ENCODE results near the gene IFT88.

Gene IFT88

GRCh38 chr13:20566468-20566897 lies 474 bp upstream of the IFT88 start:
- DNase-seq (ENCODE audit: low read depth in 2 of 2): peak in 1 of 2 donors; percentile 8

- DNase-seq (ENCODE audit: low read depth in 2 of 2): no peak
Observed at GRCh38 chr13:20567881-20568528, 1.0 kb downstream of the IFT88 start.

GRCh38 chr13:20570517-20570916 lies 3.6 kb downstream of the IFT88 start:
- DNase-seq (ENCODE audit: low read depth in 2 of 2): no peak

- DNase-seq (ENCODE audit: low read depth in 2 of 2): no peak
Observed at GRCh38 chr13:20571676-20572075, 4.7 kb downstream of the IFT88 start.

- DNase-seq (ENCODE audit: low read depth in 2 of 2): no peak
Observed at GRCh38 chr13:20573186-20573585, 6.2 kb downstream of the IFT88 start.

- no peak for DNase-seq (ENCODE audit: low read depth in 2 of 2)
Observed at GRCh38 chr13:20573636-20574035, 6.7 kb downstream of the IFT88 start.

- no peak for DNase-seq (ENCODE audit: low read depth in 2 of 2)
Observed at GRCh38 chr13:20579191-20579590, 12.2 kb downstream of the IFT88 start.

GRCh38 chr13:20580257-20580656 lies 13.3 kb downstream of the IFT88 start:
- DNase-seq (ENCODE audit: low read depth in 2 of 2): no peak

- no peak for DNase-seq (ENCODE audit: low read depth in 2 of 2)
Observed at GRCh38 chr13:20582026-20582425, 15.1 kb downstream of the IFT88 start.

- DNase-seq (ENCODE audit: low read depth in 2 of 2): no peak
Observed at GRCh38 chr13:20583803-20584293, 16.9 kb downstream of the IFT88 start.

- no peak for DNase-seq (ENCODE audit: low read depth in 2 of 2)
Observed at GRCh38 chr13:20585371-20585770, 18.4 kb downstream of the IFT88 start.

- no peak for DNase-seq (ENCODE audit: low read depth in 2 of 2)
Observed at GRCh38 chr13:20588529-20589110, 21.7 kb downstream of the IFT88 start.

GRCh38 chr13:20590561-20590960 lies 23.6 kb downstream of the IFT88 start:
- no peak for DNase-seq (ENCODE audit: low read depth in 2 of 2)

- DNase-seq (ENCODE audit: low read depth in 2 of 2): no peak
Observed at GRCh38 chr13:20592606-20593005, 25.6 kb downstream of the IFT88 start.

GRCh38 chr13:20594280-20594679 lies 27.3 kb downstream of the IFT88 start:
- no peak for DNase-seq (ENCODE audit: low read depth in 2 of 2)

- no peak for DNase-seq (ENCODE audit: low read depth in 2 of 2)
Observed at GRCh38 chr13:20607015-20607414, 40.1 kb downstream of the IFT88 start.

- no peak for DNase-seq (ENCODE audit: low read depth in 2 of 2)
Observed at GRCh38 chr13:20608438-20609020, 41.6 kb downstream of the IFT88 start.

GRCh38 chr13:20609145-20609544 lies 42.2 kb downstream of the IFT88 start:
- DNase-seq (ENCODE audit: low read depth in 2 of 2): no peak

- no peak for DNase-seq (ENCODE audit: low read depth in 2 of 2)
Observed at GRCh38 chr13:20610006-20610405, 43.0 kb downstream of the IFT88 start.

- no peak for DNase-seq (ENCODE audit: low read depth in 2 of 2)
Observed at GRCh38 chr13:20616059-20616797, 49.3 kb downstream of the IFT88 start.

- DNase-seq (ENCODE audit: low read depth in 2 of 2): no peak
Observed at GRCh38 chr13:20623000-20623399, 56.0 kb downstream of the IFT88 start.

- DNase-seq (ENCODE audit: low read depth in 2 of 2): no peak
Observed at GRCh38 chr13:20624213-20624612, 57.3 kb downstream of the IFT88 start.

GRCh38 chr13:20633802-20634201 lies 66.8 kb downstream of the IFT88 start:
- no peak for DNase-seq (ENCODE audit: low read depth in 2 of 2)

All from stimulated activated CD8-positive, alpha-beta memory T cell treated with anti-CD3 and anti-CD28 coated beads, Interleukin-7, amount 100 ng/mL, for 4 hours (primary cell).